ENCODE results near the gene TNRC18. TPM values are rescaled to one million over a fixed set of nuclear protein-coding genes. Genes with fewer than 3 reads are reported as not detected.
A peak's percentile ranks its signal among the peaks of the same experiment; 100 is the strongest.

TNRC18 gene
- total RNA-seq, 2 donors from 2014 or later = 182 to 244 TPM

DNA sequence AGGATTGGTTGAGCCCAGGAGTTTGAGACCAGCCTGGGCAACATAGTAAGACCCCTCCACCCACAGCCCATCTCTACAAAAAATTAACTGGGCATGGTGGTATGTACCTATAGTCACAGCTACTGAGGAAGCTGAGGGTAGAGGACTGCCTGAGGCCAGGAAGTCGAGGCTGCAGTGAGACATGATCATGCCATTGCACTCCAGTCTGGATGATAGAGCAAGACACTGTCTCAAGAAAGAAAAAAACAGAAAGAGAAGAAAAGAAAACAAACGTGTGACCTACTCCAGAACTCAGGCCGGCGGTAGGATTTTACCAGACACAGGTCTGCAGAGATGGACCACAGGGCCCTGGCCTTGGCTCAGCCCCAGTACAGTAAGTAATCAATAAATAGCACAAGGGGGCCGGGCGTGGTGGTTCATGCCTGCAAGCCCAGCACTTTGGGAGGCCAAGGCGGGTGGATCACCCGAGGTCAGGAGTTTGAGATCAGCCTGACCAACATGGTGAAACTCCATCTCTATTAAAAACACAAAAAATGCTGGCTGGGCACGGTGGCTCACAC, 35.4 kb upstream of the TNRC18 start:
- Histone ChIP-seq H3K9me3 (no peaks in the 10 kb centered on the region), H3K4me1 (ENCODE audit: control insufficient read depth in 1 of 2, low read depth in 2 of 2) (peaks cover 0 to 13% of the 10 kb centered on the region in 2 donors), H3K27ac (no peak overlapping the region), H3K36me3 (no peaks in the 10 kb centered on the region), H3K4me3 (no peak overlapping the region), H3K27me3 (replicated peaks; ENCODE audit: insufficient read depth) (no peaks in the 10 kb centered on the region)
- TF ChIP-seq, protein P1, sequence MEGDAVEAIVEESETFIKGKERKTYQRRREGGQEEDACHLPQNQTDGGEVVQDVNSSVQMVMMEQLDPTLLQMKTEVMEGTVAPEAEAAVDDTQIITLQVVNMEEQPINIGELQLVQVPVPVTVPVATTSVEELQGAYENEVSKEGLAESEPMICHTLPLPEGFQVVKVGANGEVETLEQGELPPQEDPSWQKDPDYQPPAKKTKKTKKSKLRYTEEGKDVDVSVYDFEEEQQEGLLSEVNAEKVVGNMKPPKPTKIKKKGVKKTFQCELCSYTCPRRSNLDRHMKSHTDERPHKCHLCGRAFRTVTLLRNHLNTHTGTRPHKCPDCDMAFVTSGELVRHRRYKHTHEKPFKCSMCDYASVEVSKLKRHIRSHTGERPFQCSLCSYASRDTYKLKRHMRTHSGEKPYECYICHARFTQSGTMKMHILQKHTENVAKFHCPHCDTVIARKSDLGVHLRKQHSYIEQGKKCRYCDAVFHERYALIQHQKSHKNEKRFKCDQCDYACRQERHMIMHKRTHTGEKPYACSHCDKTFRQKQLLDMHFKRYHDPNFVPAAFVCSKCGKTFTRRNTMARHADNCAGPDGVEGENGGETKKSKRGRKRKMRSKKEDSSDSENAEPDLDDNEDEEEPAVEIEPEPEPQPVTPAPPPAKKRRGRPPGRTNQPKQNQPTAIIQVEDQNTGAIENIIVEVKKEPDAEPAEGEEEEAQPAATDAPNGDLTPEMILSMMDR (IDR thresholded peaks at IDR 0.05) = no peak
- ATAC-seq (ENCODE audit: insufficient number of reproducible peaks, low FRiP score, low read depth) (no peak), DNase-seq (ENCODE audit: low spot score) (no peak)

- Histone ChIP-seq H3K27me3 (replicated peaks; ENCODE audit: insufficient read depth) (no peaks in the 10 kb centered on the region), H3K27ac (peak overlapping the region in 1 of 2 donors; percentile 57), H3K36me3 (no peaks in the 10 kb centered on the region), H3K4me1 (ENCODE audit: control insufficient read depth in 1 of 2, low read depth in 2 of 2) (peaks cover 0 to 13% of the 10 kb centered on the region in 2 donors), H3K4me3 (peak overlapping the region; percentile 38), H3K9me3 (no peaks in the 10 kb centered on the region)
- ATAC-seq (ENCODE audit: insufficient number of reproducible peaks, low FRiP score, low read depth) (no peak), DNase-seq (ENCODE audit: low spot score) (no peak)
- TF ChIP-seq, protein P1 (IDR thresholded peaks at IDR 0.05) = no peak
Observed at GRCh38 chr7:5457245-5457735, 33.7 kb upstream of the TNRC18 start.

- Histone ChIP-seq H3K9me3 (no peaks in the 10 kb centered on the region), H3K27ac (no peak overlapping the region), H3K27me3 (replicated peaks; ENCODE audit: insufficient read depth) (no peaks in the 10 kb centered on the region), H3K4me1 (ENCODE audit: control insufficient read depth in 1 of 2, low read depth in 2 of 2) (peaks cover 0 to 13% of the 10 kb centered on the region in 2 donors), H3K36me3 (no peaks in the 10 kb centered on the region), H3K4me3 (no peak overlapping the region)
- no peak for DNase-seq (ENCODE audit: low spot score)
- TF ChIP-seq, protein P1 (IDR thresholded peaks at IDR 0.05) = no peak
- no peak for ATAC-seq (ENCODE audit: insufficient number of reproducible peaks, low FRiP score, low read depth)
Observed at GRCh38 chr7:5456409-5456808, 32.8 kb upstream of the TNRC18 start.

GRCh38 chr7:5455581-5456219, 32.1 kb upstream of the TNRC18 start:
- Histone ChIP-seq H3K4me1 (ENCODE audit: control insufficient read depth in 1 of 2, low read depth in 2 of 2) (peaks cover 0 to 13% of the 10 kb centered on the region in 2 donors), H3K4me3 (no peak overlapping the region), H3K9me3 (no peaks in the 10 kb centered on the region), H3K27me3 (replicated peaks; ENCODE audit: insufficient read depth) (no peaks in the 10 kb centered on the region), H3K27ac (no peak overlapping the region), H3K36me3 (no peaks in the 10 kb centered on the region)
- TF ChIP-seq, protein P1 (IDR thresholded peaks at IDR 0.05) = no peak
- no peak for DNase-seq (ENCODE audit: low spot score)
- ATAC-seq (ENCODE audit: insufficient number of reproducible peaks, low FRiP score, low read depth) = no peak

GRCh38 chr7:5455175-5455574, 31.5 kb upstream of the TNRC18 start:
- Histone ChIP-seq H3K27ac (no peak overlapping the region), H3K4me1 (ENCODE audit: control insufficient read depth in 1 of 2, low read depth in 2 of 2) (peaks cover 0 to 13% of the 10 kb centered on the region in 2 donors), H3K9me3 (no peaks in the 10 kb centered on the region), H3K27me3 (replicated peaks; ENCODE audit: insufficient read depth) (no peaks in the 10 kb centered on the region), H3K36me3 (no peaks in the 10 kb centered on the region), H3K4me3 (no peak overlapping the region)
- no peak for DNase-seq (ENCODE audit: low spot score)
- TF ChIP-seq, protein P1 (IDR thresholded peaks at IDR 0.05) = no peak
- ATAC-seq (ENCODE audit: insufficient number of reproducible peaks, low FRiP score, low read depth) = no peak

Measured in thoracic aorta (tissue), 2 donors.